D341Med (cell line): ENCODE data around the gene COPZ1.
"Not testable (repeated sequence)": the region's sequence is repeated elsewhere in the genome, so short reads cannot be mapped to it uniquely, and the experiment has no call there.

Experiments
- DNase-seq: peaks from one replicate; pipeline ENCODE4 v3.0.0; 2012; ENCODE audit warnings: low spot score

COPZ1 gene

DNA sequence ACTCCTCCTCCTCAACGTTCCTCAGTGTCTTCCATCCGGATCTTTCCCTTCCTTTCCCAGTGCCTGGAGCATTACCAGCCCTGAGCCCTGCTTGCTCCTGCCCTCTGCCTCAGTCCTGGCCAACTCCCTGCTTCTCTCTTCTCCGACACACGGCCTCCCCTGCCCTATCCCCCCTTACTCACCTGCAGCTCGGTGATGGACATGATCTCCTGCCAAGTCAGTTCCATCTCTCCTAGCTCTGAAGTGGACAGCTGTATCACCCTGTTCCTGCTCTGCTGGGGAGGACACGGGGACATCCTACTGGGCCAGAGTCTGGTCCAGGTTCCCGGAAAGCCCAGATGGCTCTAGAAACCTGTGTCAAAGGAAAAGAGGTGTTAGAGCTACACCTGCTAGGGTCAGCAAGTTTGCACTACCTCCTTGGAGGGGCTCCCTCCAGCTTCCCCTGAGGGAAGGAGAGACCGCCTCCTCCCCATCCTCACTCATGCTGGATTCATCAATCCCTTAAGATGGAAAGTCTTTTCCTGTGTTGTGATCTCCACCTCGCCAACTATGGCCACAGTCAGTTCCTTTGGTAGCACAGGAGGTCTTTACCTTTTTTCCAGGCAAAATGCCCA lies 29.9 kb upstream of the COPZ1 start:
- no peak for DNase-seq

DNA sequence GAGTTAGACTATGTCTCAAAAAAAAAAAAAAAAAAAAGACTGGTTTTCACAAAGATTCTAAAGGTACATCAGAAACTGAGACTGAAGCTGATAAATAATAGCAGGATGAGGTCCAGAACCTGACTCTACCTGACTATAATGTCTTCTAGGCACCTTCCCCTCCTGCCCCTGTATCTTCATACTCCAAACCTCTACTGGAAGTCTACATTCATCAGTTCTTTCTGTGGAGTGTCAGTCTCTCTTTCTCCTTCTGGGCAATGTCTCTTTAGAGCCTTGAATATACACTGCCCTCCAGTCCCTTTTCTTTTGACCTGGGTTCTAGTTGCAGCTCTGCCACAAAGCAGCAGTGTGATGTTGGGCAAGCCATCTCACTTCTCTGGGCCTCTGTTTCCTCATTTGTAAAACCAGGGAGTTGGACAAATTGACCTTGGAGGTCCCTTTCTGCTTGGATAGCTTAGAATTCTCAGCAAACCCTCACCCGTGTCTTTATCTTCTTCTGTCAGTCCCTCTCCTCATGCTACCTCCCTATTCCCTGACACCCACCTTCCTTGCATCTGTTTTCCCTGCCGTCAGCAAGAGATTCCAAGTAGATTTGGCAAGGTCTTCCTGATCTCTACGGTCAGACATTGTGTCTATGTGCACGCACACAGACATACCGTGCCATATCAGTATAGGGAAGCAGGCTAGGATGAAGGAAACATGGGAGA lies 28.4 kb upstream of the COPZ1 start:
- no peak for DNase-seq

DNA sequence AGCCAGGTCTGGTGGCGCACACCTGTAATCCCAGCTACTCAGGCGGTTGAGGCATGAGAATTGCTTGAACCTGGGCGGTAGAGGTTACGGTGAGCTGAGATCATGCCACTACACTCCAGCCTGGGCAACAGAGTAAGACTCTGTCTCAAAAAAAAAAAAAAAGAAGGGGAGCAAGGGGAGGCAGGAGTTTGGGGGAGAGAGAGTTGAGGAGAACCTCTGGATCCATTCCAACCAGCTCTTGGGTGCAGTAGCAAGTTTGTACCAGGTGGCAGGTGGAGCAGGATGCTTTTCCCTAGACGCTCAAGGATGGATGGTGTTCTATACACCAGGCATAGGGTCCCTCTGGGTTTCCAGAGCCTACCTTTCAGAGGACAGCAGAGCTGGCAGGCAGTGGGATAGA lies 26.0 kb upstream of the COPZ1 start:
- no peak for DNase-seq

DNA sequence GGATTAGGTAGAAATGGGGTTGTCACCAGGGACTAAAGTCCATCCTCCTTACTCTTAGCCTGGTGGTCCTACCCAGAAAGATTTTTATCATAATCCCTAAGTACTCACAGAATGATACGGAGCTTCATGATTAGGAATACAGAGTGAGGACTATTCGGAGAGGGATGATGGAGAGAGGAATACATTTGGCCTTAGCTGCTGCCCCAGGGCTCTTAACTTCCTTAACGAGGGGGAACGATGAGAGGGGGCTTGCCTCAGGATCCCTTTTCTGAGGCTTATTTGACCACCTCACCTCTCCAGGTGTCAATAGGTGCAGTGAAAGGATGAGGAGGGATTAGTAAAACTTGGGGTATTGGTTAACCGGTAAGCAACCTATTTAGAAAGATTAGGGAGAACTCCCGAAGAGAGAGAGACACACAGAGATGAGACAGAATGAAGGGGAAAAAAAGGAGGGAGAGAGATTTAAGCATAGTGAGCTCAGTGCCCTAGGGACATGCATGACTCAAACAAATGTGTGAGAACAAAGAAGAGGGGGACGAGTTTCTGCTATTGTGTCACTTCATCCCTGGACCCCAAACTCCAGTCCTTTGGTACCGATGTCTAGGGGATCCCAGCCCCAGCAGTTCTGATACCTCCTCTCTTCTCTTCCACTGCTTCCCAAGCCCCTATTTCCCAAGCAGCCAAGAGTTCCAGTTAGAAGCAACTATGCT lies 25.3 kb upstream of the COPZ1 start:
- no peak for DNase-seq

DNA sequence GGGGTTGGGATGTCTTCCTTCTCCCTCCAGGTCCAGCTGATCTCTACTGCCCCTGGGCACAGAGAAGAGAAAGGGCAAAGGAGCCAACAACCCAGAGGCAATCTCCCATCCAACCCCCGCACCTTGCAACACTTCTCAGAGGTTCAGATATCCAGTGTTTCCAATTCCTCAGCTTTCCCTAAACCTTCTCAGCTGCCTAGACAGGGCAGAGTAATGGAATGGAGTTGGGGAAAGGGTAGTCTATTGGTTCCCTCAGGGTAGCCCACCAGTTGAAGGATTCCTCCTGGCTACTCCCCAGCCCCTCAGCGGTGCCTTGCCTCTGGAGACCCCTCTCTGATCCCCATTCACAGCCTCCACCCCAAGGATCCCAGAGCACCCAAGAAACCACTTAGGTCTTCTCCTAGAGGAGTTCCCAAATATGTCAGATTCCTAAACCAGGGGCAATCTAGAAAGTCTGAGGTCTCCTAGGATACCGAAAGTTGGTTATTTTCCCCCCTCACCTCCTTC lies 24.7 kb upstream of the COPZ1 start:
- no peak for DNase-seq

DNA sequence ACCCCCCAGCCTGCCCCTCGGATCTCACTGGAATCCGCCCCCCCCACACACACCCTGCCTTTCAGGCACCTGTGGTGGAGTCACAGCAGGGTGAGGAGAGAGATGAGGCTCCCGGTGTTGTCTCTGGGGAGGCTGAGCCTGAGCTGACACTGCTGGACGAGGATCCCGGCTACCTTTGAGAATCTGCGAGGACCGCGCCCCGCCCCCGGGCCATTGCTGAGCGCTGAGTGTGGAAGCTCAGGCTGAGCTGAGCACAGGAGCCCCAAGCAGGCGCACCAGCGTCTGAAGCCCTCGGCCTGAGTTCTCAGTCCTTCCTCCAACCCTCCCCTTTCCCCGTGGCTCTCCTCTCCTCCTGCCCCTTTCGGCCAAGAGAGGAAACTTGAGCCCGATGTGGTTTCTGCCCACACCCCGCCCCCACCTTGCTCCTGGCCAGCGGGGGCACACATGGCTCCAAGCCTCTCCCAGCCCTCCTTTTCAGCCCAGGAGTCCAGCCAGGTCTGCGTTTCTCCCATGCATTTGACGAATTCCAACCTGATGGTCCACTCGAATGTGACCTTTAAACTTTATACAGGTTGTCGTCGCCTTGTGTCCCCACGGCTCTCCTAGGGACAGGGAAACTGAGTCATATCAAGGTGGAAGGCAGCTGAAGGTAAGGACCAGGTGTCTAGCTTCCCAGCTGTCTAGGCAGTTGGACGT lies 24.1 kb upstream of the COPZ1 start, which contains the start of gene NFE2:
NFE2 (minus strand) TSS at position 284 of the 696 bp plus-strand sequence. CDS start 5,767 bp downstream, outside the sequence.
- DNase-seq, result peak; percentile 58

DNA sequence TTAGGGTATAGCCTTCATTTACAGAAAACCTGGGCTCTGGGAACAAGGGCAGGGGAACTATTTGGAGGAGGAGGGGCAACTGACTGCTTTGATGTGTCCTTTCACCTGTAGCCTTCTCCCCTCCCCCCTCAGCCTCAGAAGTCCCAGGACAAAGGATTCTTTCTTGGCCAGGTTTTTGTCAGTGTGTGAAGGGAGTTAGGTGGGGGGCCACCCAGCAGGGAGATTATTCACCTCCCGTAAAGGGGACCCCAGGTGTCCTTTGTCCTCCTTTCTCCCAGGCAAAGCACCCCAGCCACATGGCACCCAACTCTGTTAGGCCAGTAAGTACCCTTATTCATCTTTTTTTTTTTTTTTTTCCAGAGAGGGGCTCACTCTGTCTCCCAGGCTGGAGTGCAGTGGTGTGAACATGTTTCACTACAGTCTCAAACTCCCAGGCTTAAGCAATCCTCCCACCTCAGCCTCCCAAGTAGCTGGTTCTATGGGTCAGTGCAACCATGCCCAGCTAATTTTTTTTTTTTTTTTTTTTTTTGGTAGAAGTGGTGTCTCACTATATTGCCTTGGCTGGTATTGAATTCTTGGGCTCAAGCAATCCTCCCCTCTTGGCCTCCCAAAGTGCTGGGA lies 23.4 kb upstream of the COPZ1 start:
- no peak for DNase-seq

DNA sequence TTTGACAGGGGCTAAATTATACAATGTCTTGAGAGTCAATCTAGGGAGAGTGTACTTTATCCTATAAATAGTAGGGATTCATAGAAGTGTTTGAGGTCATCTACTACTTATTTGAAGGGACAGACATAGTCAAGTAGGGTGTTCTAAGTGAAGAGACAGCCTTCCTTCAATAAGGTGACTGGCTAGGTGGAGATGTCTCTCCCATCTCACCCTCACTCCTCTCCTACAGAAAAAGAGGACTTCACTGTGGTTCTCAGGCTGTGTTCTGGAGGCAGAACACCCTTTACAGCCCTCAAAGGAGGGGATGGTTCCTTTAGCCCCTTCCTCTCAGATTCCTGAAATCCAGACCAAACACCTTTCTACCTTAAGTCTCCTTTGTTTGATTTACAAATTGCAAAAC lies 21.3 kb upstream of the COPZ1 start:
- no peak for DNase-seq

DNA sequence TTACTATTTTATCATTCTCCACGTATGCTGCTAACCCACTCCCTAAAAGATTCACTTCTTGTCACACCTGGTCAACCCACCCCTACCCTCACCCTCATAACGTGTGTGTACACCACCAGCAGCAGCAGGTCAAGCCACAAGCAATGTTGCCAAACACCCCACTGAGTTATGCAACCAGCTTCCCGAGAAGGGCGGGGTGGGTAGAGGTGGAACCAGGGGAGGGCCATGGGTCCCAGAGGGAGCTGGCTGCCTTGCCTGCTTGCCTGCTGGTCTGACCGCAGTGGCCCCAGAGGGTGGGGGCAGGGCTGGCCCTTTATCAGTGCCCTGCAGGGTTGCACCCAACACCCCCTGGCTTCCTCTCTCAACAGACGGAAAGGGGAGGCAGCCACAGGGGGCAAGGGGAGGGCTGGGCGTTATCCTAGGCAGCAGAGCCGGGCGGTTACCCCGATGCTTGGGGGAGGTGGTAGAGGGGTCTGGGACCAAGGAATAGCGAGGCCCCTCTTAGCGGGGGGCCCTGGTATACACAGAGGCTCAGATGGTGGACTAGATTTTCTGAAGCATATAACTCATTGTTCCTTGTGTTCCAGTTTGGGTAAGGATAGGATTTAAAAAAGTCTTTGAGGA lies 20.6 kb upstream of the COPZ1 start:
- DNase-seq, result no peak

DNA sequence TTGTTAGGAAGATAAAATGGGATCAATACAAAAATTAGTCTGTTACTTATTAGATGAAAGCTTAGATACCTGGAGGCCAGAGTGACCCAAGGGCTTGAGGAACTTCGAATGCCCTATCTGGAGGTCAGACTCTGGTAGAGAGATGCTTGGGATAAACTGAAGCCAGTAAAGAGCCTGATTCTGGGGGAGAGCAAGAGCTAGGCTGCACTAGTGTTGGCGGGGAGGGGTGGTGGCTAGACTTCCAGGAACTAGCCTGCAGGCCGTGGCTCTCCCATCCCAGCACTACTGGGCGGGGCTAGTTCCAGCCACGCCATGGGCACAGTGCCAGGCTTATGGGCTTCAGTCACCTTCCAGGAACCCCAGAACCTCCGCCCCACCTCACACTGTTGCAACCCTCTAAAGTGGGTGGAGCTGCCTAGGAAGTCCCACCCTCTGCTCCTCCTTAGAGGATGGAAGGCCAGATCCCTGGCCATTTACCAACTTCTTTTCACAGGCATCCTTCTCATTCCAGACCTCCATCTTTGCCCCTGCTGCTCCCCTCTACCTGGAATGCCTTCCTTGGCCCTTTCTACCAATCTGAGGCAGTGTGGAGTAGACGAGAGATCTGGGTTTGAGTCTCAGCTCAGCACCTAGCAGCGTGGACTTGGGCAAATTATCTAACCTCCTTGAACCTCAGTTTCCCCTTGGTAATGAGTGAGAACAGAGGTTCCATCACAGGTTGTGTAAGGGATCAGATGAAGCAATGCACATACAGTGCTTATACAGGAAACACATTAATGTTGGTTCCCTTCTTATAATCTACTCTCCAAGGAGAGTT lies 17.8 kb upstream of the COPZ1 start:
- DNase-seq, result peak; percentile 43

DNA sequence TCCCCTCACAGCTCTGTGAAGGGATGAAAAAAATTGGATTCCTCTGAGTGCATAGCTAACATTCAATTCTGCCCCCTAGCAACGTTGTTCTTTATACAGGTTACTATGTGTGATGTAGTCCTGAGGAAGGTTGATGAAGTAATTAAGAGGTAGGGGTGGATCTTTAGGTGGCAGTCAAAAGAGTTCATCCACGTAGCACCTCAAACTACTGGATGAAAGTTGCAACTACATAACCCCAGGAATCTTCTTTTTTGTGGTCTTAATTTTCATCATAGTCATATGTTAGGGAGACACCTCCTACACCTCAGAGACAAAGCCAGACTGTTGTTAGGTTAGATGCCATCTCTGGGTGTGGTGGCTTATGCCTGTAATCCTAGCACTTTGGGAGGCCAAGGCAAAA lies 13.9 kb upstream of the COPZ1 start:
- no peak for DNase-seq

DNA sequence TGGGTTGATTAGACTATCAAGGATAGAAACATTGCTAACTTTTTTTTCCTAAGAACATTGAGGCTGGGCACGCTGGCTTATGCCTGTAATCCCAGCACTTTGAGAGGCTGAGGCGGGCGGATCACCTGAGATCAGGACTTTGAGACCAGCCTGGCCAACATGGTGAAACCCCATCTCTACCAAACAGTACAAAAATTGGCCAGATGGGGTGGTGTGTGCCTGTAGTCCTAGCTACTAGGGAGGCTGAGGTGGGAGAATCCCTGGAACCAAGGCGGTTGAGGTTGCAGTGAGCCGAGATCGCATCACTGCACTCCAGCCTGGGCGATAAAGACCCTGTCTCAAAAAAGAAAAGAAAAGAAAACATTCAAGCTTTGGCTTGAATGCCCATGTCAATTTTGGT lies 12.6 kb upstream of the COPZ1 start:
- not testable (repeated sequence) for DNase-seq

DNA sequence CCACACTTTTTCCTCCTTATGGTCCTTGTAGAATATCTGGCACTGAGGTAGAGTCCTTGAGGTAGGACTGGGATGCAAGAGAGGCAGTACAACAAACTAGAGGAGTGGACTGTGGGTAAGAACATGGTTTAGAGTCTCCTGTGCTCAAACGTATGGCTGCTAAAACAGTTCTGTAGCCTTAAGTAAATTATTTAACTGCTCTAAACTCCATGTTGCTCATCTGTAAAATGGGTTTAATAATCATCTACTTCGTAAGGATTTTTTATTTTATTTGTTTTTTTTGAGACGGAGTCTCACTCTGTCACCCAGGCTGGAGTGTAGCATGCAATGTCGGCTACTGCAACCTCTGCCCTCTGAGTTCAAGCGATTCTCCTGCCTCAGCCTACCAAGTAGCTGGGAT lies 3.6 kb upstream of the COPZ1 start:
- no peak for DNase-seq

DNA sequence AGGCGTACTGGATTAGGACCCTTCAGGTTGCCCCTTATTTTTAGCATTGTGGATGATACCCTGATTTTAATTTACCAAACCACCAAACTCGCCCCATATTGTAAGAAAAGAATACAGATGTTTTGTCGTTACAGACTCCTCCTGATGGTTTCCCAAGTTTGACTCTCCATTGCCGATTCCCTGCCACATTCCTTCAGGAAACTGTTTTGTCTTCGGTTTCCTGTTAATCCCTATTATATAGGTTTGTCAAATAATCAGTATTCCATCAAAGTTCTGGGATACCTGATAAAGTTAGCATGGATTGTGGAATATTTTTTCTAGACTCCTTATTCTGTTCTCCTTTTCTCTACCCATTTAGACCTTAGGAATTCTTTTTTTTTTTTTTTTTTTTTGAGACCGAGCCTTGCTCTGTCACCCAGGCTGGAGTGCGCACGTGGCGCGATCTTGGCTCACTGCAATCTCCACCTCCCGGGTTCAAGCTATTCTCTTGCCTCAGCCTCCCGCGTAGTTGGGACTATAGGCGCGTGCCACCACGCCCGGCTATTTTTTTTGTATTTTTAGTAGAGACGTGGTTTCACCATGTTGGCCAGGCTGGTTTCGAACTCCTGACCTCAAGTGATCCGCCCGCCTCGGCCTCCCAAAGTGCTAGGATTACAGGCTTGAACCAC lies 645 bp downstream of the COPZ1 start:
- not testable (repeated sequence) for DNase-seq

DNA sequence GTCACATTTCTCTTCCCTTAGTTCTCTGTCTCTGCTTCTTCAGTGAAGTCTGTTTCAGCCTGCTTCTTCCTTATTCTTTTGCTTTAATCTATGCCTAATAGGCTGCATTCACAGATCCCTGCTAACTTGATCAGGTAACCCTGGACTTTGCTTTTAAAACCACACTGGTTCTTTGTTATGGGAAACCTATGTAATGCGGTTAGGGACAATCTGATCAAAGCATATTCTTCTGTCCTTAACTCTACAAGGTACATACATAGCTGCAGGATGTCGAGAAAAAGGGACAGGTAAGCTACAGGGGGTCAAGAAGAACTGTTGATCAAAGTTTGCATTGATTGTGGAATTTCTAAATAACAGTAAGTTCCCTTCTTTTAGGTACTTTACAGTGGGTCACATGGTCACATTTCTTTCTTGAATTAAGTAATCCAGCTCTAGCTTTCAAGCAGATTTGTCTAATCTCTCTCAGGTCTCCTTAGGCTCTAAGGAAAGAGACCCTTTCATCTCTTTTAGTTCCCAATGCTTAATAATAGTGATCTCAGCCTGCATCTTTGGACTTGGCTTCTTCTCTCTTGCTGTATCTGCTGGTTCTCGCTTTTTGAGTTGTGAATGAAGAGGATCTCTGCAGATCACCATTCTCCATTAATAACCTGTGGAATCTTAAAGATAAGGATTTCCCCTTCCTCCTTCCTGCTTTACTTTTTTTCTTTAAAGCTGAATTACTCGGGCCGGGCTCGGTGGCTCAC lies 3.8 kb downstream of the COPZ1 start:
- DNase-seq, result no peak

DNA sequence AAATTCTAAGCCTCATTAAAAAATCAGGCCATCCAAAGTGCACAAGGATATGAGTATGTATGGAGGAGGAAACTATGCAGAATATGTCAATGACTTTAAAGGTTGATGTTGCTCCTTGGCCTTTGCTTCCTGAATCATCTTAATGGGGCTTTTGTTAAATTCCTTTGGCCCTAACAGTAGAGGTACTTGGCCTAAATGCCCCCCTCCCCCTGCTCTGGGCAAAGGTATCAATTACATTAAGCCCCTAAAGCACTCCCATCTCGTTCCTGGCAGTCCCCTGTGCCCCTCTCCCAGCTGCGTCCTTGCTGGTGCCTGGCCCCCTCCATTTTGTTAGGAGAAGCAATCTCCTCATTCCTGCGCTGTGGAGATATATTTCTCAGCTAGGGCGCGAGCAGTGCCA lies 4.8 kb downstream of the COPZ1 start:
- peak; percentile 52 for DNase-seq

DNA sequence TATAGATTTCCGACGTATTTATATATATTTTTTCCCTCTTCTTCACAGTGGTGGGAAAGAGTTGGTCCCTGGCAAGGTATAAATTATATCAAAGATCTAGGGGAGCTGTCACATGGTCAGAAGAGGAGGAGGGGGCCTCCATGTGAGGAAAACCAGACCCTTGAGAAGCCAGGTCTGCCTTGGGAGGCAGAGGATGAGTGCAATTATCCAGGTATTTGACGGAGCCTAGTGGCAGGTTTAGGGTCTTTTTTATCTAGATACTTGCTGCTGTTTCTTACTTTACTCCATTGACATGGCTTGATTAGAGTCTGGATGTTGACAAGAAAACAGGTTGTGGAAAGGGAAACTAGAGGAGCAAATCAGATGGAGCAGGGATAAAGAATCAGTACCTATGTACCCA lies 5.5 kb downstream of the COPZ1 start:
- DNase-seq, result no peak

DNA sequence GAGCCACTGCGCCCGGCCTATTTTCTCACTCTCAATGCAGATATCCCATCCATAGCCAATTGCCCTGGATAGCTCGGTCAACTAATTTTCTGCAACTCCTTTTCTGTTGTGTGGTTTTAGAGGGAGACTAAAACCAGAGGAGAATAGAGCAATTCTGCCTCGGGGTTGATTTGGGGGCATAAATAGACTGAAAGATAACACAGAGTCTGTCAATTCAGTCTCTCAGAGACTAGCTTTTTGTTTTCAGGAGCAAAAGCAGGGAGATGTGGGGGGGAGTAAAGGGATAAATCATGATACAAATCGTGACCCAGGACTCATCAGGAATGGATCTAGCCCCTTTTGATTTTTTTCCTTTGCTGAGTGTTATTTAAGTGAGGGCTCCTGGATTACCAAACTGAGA lies 6.5 kb downstream of the COPZ1 start:
- DNase-seq, result no peak

DNA sequence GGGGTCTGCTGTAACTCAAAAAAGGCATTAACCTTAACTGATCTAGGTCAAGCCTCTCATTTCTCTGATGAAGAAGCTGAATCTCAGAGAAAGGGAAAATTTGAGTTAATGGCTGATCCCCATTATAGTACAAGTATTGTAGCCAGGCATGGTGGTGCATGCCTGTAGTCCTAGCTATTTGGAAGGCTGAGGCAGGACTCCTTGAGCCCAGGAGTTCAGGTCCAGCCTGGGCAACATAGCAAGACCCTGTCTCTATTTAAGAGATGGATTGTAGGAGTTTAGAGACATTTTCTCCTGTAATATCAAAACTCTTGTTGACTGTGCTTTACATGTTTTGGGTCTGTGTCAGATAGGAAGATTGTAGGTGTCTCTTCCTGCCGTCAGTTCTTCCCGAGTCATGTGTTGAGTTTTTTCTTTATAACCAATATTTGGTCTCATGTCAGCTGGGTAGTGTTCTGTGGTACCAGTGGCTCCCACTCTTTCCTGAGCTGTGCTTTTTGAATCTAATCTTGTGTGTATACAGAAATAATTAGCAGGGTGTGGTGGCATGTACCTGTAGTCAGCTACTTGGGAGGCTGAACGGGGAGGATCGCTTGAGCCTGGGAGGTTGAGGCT lies 8.6 kb downstream of the COPZ1 start:
- DNase-seq, result no peak
